NCI-H2196 (cell line): Measurements from ENCODE around the gene ACTN2.

Source experiments
- DNase-seq: peaks from one replicate; lab custom pipeline; 2025; ENCODE audit not compliant: unreplicated experiment; lab: John Stamatoyannopoulos, UW

ACTN2 gene

GRCh38 chr1:236734141-236734765, 48.0 kb downstream of the ACTN2 start:
- DNase-seq, result no peak

- DNase-seq, result no peak
These were observed 50.5 kb downstream of the ACTN2 start for GRCh38 chr1:236736761-236737160.

- DNase-seq, result no peak
These were observed 55.5 kb downstream of the ACTN2 start for GRCh38 chr1:236741753-236742152.

GRCh38 chr1:236742421-236743160, 56.3 kb downstream of the ACTN2 start:
- DNase-seq, result no peak

- no peak for DNase-seq
These were observed 58.2 kb downstream of the ACTN2 start for GRCh38 chr1:236744533-236744932.

GRCh38 chr1:236746785-236747184, 60.5 kb downstream of the ACTN2 start:
- no peak for DNase-seq

GRCh38 chr1:236747311-236747985, 61.1 kb downstream of the ACTN2 start:
- DNase-seq, result no peak

- no peak for DNase-seq
These were observed 62.1 kb downstream of the ACTN2 start for GRCh38 chr1:236748268-236748870.

GRCh38 chr1:236750928-236751327, 64.6 kb downstream of the ACTN2 start:
- no peak for DNase-seq

GRCh38 chr1:236751385-236751784, 65.1 kb downstream of the ACTN2 start:
- no peak for DNase-seq

GRCh38 chr1:236751935-236752334, 65.6 kb downstream of the ACTN2 start:
- DNase-seq, result no peak

- no peak for DNase-seq
These were observed 67.2 kb downstream of the ACTN2 start for GRCh38 chr1:236753516-236753915.

GRCh38 chr1:236753964-236754363, 67.7 kb downstream of the ACTN2 start:
- DNase-seq, result no peak

- no peak for DNase-seq
These were observed 68.4 kb downstream of the ACTN2 start for GRCh38 chr1:236754525-236755210.

GRCh38 chr1:236757640-236758039, 71.3 kb downstream of the ACTN2 start:
- no peak for DNase-seq

- DNase-seq, result peak; percentile 10
These were observed 73.1 kb downstream of the ACTN2 start for GRCh38 chr1:236759252-236759859.

- DNase-seq, result no peak
These were observed 74.2 kb downstream of the ACTN2 start for GRCh38 chr1:236760480-236760879.

GRCh38 chr1:236760986-236761385, 74.7 kb downstream of the ACTN2 start:
- DNase-seq, result no peak

- DNase-seq, result no peak
These were observed 75.3 kb downstream of the ACTN2 start for GRCh38 chr1:236761397-236762132.

- no peak for DNase-seq
These were observed 76.1 kb downstream of the ACTN2 start for GRCh38 chr1:236762410-236762809.
